Activated CD8-positive, alpha-beta memory T cell treated with anti-CD3 and anti-CD28 coated beads for 36 hours (primary cell): Measurements from ENCODE around the gene FKBP1A. TPM values are rescaled to one million over a fixed set of nuclear protein-coding genes. Genes with fewer than 3 reads are reported as not detected.

ENCODE experiments used
- CTCF ChIA-PET: fragments of 350-600 bp; sonication (Branson Sonifier 250); formaldehyde crosslinking; loops from one replicate; lab custom pipeline; 2021; ENCODE audit warnings: antibody characterized with exemption; lab: Charles Lee
- POLR2A ChIA-PET: fragments of 350-600 bp; sonication (Branson Sonifier 250); formaldehyde crosslinking; loops from one replicate; lab custom pipeline; 2021; ENCODE audit warnings: antibody characterized with exemption; lab: Charles Lee
- total RNA-seq, 2 experiments: library from RNA; stranded (reverse); gene quantifications; one replicate each; pipeline ENCODE4 v1.2.3, GENCODE V29; 2021

Gene FKBP1A
- total RNA-seq, 2 experiments from 2014 or later: 300 to 304 TPM

GRCh38 chr20:1330075-1330830 lies 62.6 kb downstream of the FKBP1A start:
- CTCF ChIA-PET: interaction anchor here (0.7 kb wide), 1 partner anchor 27 kb away, joined by 4 read pairs; no protein-coding TSS in a partner anchor
- POLR2A ChIA-PET: no interaction called here

DNA sequence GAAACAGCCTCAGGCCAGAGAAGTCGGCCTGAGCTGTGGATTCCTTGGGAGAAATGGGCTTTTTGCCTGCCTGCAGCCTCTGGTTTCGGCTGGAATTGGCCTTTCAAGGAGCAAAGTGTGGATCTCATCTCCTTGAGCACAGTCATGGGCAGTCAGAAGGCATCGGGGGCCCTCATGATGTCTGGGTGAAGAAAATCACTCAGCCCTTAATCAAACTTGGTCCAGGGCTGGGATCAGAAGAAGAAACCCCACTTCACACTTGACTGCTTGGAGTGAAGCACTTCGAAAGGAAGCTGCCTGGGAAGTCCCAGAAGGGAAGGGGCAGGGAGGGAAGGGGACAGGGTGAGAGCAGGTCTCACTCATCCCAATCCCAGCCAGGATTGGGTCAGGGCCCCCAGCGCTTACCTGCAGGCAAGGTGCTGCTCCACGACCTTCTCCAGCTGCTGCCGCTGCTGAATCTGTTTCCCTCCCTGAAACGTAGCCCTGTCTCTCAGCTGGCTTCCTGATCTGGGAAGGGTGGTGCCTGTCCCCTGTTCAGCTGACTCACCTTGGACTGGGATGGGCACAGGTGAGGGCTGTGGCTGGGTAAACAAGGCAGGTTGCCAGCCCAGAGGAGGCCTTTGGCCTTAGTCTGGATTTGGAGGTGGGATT lies 64.0 kb downstream of the FKBP1A start, which contains the start of gene SDCBP2:
Gene SDCBP2 (minus strand): TSS at position 460 of the 651 bp plus-strand sequence. CDS start 8,723 bp downstream, outside the sequence.
- ChIA-PET POLR2A (interaction anchor here (0.9 to 1.0 kb wide), 2 partner anchors 11 to 49 kb away, joined by 3 read pairs; no protein-coding TSS in a partner anchor), CTCF (no interaction called here)

- ChIA-PET POLR2A (interaction anchor here (1.0 kb wide), 1 partner anchor 49 kb away, joined by 3 read pairs; no protein-coding TSS in a partner anchor), CTCF (interaction anchor here (1.4 kb wide), 1 partner anchor 110 kb away, joined by 5 read pairs; no protein-coding TSS in a partner anchor)
These were observed 64.8 kb downstream of the FKBP1A start for GRCh38 chr20:1327827-1328679.

DNA sequence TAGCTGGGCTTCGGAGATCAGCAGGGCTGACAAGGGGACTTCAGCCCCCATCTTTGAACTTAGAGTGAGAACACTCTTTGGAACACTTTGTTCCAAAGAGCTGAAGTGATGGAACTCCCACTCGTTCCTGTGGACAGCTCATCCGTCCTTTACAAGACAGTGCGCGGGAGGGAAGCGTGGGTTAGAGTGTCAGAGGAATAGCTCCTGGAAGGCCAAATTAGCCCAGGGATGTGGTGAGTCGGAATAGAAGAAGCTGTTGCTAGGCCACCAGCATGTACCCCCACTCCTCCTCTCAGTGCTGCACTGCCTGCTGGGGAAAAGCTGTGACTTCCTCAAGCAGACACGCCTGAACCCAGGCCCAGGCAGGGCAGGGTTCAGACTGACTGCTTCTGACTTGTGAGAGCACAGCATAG lies 65.6 kb downstream of the FKBP1A start:
- CTCF ChIA-PET: interaction anchor here (1.4 kb wide), 1 partner anchor 111 kb away, joined by 5 read pairs; no protein-coding TSS in a partner anchor
- POLR2A ChIA-PET: no interaction called here

DNA sequence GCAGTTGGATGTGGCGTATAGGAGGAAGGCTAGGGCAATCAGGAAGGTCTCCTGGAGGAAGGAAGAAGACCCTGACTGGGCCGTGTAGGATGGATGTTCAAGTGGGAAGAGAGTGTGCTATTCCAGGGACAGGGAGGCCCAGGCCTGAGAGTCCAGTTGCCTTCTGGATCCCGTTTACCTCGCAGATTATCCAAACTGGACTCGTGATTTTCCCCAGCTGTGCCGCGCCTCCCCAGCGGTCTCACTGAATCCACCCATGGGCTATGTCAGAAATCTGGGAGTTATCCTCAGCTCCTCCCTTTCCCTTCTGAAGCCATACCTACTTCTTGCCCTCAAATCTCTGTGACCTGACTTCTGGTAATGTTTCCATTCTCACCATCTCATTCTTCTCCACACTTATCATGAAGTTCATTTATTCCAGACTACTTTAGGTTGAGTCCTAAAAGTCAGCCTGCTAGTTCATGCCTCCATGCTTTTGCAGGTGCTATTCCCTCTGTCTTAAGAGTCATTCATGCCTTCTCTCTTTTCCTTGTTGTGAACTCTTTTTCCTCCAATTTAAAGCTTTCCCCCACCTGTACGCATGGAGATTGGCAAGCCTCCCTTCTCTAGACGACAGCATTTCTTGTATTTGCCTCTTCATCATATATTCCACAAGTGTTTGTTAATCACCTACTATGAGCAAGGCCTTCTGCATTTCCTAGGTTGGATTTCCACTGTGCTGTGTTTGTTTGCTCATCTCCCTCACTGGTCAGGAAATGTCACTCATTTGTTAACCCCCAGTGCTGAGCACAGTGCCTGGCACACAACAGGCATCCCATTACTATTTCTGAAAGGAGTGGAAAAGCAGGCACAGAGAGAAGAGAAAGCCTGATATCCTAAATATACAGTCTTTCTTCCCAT lies 66.6 kb downstream of the FKBP1A start:
- POLR2A ChIA-PET: interaction anchor here (0.5 to 1.8 kb wide), 11 partner anchors 11 to 112 kb away, joined by 3 to 7 read pairs (median 4); partner anchors contain the start of gene FKBP1A
- CTCF ChIA-PET: interaction anchor here (1.0 to 1.5 kb wide), 4 partner anchors 31 to 178 kb away, joined by 3 to 4 read pairs (median 3); no protein-coding TSS in a partner anchor

DNA sequence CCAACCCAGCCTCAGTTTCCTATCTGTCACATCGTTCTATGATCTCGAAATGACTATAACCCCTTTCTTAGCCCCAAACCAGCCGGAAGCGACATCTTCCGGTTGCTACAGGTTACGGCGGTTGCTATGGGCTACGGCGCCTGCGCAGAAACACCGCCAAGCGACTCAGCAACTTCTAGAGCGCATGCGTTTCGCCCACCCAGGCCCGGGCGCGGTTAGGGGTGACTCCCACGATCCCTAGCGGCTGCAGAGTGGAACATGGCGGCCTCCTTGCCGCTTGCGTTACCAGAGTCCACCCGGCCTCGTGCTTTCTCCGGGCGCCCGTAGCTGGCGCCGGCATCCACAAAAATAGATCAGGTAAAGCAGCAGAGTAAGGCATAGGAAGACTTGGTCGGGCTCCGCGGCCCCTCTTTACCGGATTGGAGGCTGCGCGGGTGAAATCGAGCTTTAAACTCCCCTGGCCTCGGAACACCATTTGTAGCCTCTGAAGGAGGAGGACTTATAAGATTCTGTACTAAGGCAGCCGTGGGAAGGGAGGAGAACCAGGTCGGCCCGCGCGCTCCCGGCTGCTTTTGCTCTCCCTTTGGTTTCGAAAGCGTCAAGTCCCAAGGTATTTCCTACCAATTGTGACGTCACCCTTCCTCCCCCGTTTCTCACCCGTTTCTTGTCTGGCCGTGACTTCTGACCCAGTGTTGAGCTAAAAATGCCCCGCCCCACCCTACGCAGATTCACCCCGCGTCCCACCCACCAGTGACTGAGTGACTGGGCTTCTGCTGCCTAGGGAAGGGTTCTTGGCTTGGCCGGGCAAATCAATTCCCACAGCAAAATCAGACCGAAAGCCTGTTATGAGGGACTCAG lies 67.5 kb downstream of the FKBP1A start:
- ChIA-PET CTCF (interaction anchor here (1.0 to 1.5 kb wide), 4 partner anchors 32 to 179 kb away, joined by 3 to 4 read pairs (median 3); no protein-coding TSS in a partner anchor), POLR2A (interaction anchor here (0.7 to 1.8 kb wide), 10 partner anchors 12 to 113 kb away, joined by 3 to 7 read pairs (median 4); partner anchors contain the start of gene FKBP1A)

- POLR2A ChIA-PET: interaction anchor here (1.3 to 1.8 kb wide), 3 partner anchors 13 to 69 kb away, joined by 3 to 7 read pairs (median 5); partner anchors contain the start of gene FKBP1A
- CTCF ChIA-PET: interaction anchor here (1.3 to 1.5 kb wide), 2 partner anchors 73 to 179 kb away, joined by 3 read pairs; no protein-coding TSS in a partner anchor
These were observed 68.2 kb downstream of the FKBP1A start for GRCh38 chr20:1324598-1325172.

DNA sequence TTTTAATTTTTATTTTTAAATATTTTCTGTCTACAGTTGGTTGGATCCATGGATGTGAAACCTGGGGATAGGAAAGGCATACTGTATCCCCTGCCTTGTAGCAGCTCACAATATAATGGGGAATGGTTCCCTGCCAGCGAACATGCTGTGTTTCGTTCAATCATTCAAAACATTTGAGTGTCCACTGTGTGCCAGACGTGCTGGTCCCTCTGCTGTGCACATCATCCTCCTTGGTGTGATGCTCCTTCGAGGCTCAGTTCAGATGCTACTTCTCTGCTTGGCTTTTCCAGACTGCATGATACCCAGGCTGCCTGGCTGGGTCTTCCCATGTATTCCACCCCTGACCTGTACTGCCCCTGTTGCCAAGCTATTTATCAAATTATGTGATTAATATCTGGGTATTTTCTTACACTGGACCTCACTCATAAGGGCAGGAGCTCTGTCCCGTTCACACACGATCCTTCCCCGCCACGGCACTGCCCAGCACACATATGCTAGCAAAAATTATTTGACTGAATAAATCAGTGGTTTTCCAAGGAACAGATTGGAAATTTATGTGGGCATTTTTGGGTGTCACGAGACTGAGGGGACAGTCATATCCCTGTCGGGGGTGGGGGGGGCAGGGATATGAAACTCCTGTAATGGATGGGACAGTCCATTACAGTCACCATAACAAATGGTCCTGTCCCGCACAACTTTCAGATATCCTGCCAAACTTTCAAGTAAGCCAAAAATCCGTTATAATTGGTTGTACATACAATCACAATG lies 68.8 kb downstream of the FKBP1A start:
- CTCF ChIA-PET: interaction anchor here (0.7 kb wide), 1 partner anchor 113 kb away, joined by 5 read pairs; no protein-coding TSS in a partner anchor
- POLR2A ChIA-PET: no interaction called here

GRCh38 chr20:1323256-1323655 lies 69.6 kb downstream of the FKBP1A start:
- ChIA-PET POLR2A (no interaction called here), CTCF (no interaction called here)

DNA sequence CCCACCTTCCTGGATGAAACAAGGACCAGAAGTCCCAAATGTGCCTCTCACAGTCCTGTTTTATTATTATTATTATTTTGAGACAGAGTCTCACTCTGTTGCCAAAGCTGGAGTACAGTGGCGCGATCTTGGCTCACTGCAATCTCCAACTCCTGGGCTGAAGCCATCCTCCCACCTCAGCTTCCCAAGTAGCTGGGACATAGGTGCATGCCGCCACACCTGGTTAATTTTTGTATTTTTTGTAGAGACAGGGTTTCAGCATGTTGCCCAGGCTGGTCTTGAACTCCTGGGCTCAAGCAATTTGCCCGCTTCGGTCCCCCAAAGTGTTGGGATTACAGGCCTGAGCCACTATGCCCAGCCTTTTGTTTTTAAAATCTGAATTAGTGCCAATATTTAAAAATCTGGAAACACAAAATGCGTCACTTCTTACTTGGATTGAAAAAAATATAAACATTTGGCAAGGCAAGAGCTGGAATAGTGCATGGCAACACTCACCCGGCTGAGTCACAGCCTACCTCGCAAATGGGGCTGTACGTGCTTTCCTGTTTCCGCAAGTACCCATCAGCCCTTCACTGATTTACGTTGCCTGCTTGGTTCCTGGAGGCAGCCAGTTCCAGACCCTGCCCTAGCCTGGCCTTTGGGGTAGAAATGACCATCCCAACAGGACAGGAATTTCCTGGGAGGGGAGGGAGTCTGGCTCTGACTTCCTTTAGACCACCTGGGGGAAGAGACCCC lies 70.2 kb downstream of the FKBP1A start:
- ChIA-PET POLR2A (no interaction called here), CTCF (interaction anchor here (1.0 kb wide), 2 partner anchors 10 to 115 kb away, joined by 3 read pairs; no protein-coding TSS in a partner anchor)

DNA sequence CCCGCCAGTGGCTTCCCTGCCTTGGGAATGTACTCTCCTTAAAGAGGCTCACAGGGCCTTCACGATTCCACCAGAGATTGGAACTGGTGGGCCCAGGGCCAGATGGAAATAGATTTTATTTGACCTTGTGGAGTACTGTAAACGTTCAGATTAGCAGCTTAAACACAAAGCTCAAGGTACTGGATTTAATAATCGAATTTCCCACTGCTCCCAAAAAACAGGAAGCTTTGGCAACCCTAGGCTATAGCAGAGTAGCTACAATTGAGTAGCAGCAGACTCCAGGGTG lies 71.3 kb downstream of the FKBP1A start:
- ChIA-PET POLR2A (no interaction called here), CTCF (interaction anchor here (1.0 to 1.1 kb wide), 3 partner anchors 8 to 116 kb away, joined by 3 read pairs; no protein-coding TSS in a partner anchor)

GRCh38 chr20:1320902-1321653 lies 71.8 kb downstream of the FKBP1A start:
- ChIA-PET POLR2A (no interaction called here), CTCF (interaction anchor here (1.0 to 1.1 kb wide), 3 partner anchors 8 to 117 kb away, joined by 3 read pairs; no protein-coding TSS in a partner anchor)

DNA sequence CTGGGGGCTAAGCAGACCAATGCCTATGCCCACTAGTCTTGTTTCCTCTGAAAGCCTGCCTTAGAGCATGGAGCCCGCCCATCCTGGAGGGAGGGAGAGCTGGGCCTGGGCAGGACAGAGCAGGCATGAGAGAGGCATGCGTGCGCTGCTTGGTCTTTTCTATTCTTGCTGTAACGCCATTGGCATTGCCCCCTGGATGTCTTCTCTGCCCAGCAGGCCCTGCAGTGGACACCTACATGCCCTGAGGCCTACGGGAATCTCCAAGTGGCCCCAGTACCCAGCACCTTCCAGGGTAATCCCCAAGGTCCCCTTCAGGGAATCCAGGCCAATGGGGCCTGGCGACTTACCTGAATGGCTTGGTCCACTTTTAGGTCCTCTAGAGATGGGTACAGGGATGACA lies 72.8 kb downstream of the FKBP1A start:
- CTCF ChIA-PET: no interaction called here

GRCh38 chr20:1319462-1319861 lies 73.4 kb downstream of the FKBP1A start:
- POLR2A ChIA-PET: no interaction called here

More for the DNA sequence above, 72.8 kb downstream of the FKBP1A start:
- POLR2A ChIA-PET: no interaction called here

More at GRCh38 chr20:1319462-1319861, 73.4 kb downstream of the FKBP1A start:
- CTCF ChIA-PET: no interaction called here
